PC-3 (cell line): ENCODE measurements around the gene PPFIBP2. TPM values are rescaled to one million over a fixed set of nuclear protein-coding genes. Genes with fewer than 3 reads are reported as not detected.

Experiments used
- ATAC-seq: fragments of 200-7000 bp; cut with Tn5 transposase; 2 replicates; pipeline ENCODE4 v1.9.1; 2020; ENCODE audit warnings: mild to moderate bottlenecking, moderate library complexity
- BruUV-seq: library from RNA; stranded (reverse); fragments of 400-500 nt; replicated peaks from 2 replicates; lab custom pipeline; 2021; lab: Mats Ljungman, UMichigan
- CTCF ChIA-PET: fragments of 300-600 bp; sonication (Branson Sonifier 250); formaldehyde crosslinking; loops from one replicate; lab custom pipeline; 2022; ENCODE audit warnings: antibody characterized with exemption; lab: Charles Lee
- POLR2A ChIA-PET: fragments of 300-600 bp; sonication (Branson Sonifier 250); formaldehyde crosslinking; loops from one replicate; lab custom pipeline; 2022; ENCODE audit warnings: antibody characterized with exemption; ENCODE audit not compliant: unreplicated experiment; lab: Charles Lee
- DNase-seq: peaks from one replicate; pipeline ENCODE4 v3.0.0-alpha.2; 2015
- H2AFZ ChIP-seq: fragments of 300-600 bp; sonication (generic); 2 replicates; pipeline ENCODE4 v1.6.0; 2016; ENCODE audit warnings: antibody characterized with exemption, low read length
- H3F3A ChIP-seq: fragments of 300-600 bp; sonication (generic); one replicate; pipeline ENCODE4 v1.6.0; 2017; ENCODE audit warnings: antibody characterized with exemption, low read length, control low read depth, mild to moderate bottlenecking; ENCODE audit not compliant: unreplicated experiment
- H3K27ac ChIP-seq: fragments of 300-600 bp; sonication (generic); 2 replicates; pipeline ENCODE4 v1.5.1; 2016; ENCODE audit warnings: mild to moderate bottlenecking, low read length
- H3K27me3 ChIP-seq: fragments of 300-600 bp; sonication (generic); 2 replicates; pipeline ENCODE4 v1.6.1; 2016; ENCODE audit warnings: low read length, mixed read lengths
- H3K36me3 ChIP-seq: fragments of 300-600 bp; sonication (generic); 2 replicates; pipeline ENCODE4 v1.6.1; 2016; ENCODE audit warnings: low read depth, mixed run types, low read length, mixed read lengths
- H3K4me1 ChIP-seq: fragments of 300-600 bp; sonication (generic); 2 replicates; pipeline ENCODE4 v1.5.1; 2016; ENCODE audit warnings: low read length; ENCODE audit not compliant: insufficient read depth
- H3K4me2 ChIP-seq: fragments of 300-600 bp; sonication (generic); 2 replicates; pipeline ENCODE4 v1.6.0; 2016; ENCODE audit warnings: low read length
- H3K4me3 ChIP-seq: fragments of 300-600 bp; sonication (generic); 2 replicates; pipeline ENCODE4 v1.5.1; 2016; ENCODE audit warnings: mild to moderate bottlenecking, low read length, mixed read lengths
- H3K79me2 ChIP-seq: fragments of 300-600 bp; sonication (generic); 2 replicates; pipeline ENCODE4 v1.6.1; 2017; ENCODE audit warnings: low read length, mixed read lengths
- H3K9ac ChIP-seq: fragments of 300-600 bp; sonication (generic); 2 replicates; pipeline ENCODE4 v1.6.0; 2016; ENCODE audit warnings: mild to moderate bottlenecking, low read length
- H3K9me2 ChIP-seq: fragments of 300-600 bp; sonication (generic); replicated peaks from 2 replicates; pipeline ENCODE4 v1.6.1; 2016; ENCODE audit warnings: mixed run types, low read length, mixed read lengths
- H3K9me3 ChIP-seq: fragments of 300-600 bp; sonication (generic); 2 replicates; pipeline ENCODE4 v1.6.1; 2016; ENCODE audit warnings: low read length, mixed read lengths
- H4K20me1 ChIP-seq: fragments of 300-600 bp; sonication (generic); 2 replicates; pipeline ENCODE4 v1.6.1; 2016; ENCODE audit warnings: low read length, mixed read lengths
- EZH2 ChIP-seq: fragments of 300-600 bp; sonication (generic); IDR thresholded peaks from one replicate; pipeline ENCODE4 v1.6.1; 2017; ENCODE audit warnings: antibody characterized with exemption, mild to moderate bottlenecking, low read length; ENCODE audit not compliant: unreplicated experiment
- EZH2phosphoT487 ChIP-seq: fragments of 300-600 bp; sonication (generic); IDR thresholded peaks from 2 replicates; pipeline ENCODE4 v1.6.1; 2018; ENCODE audit warnings: mild to moderate bottlenecking, antibody characterized with exemption, low read length, borderline replicate concordance
- intact Hi-C: fragments of 100-400 bp; cut with micrococcal nuclease; formaldehyde crosslinking; loops from 2 replicates; pipeline ENCODE4 v1.9.0; 2023
- total RNA-seq: library from RNA; depleted of rRNA; stranded (reverse); fragments of >200 nt; gene quantifications from 2 replicates; pipeline ENCODE4 v1.2.3, GENCODE V29; 2014
- TF ChIP-seq, protein P1 (sequence below): fragments of 300-600 bp; sonication (generic); conservative IDR thresholded peaks from 2 replicates; pipeline ENCODE4 v1.5.1; 2017; ENCODE audit warnings: antibody characterized with exemption, low read depth, mild to moderate bottlenecking, low read length

PPFIBP2 gene
- total RNA-seq, 1 experiment from 2014 or later, result 3.2 TPM

DNA sequence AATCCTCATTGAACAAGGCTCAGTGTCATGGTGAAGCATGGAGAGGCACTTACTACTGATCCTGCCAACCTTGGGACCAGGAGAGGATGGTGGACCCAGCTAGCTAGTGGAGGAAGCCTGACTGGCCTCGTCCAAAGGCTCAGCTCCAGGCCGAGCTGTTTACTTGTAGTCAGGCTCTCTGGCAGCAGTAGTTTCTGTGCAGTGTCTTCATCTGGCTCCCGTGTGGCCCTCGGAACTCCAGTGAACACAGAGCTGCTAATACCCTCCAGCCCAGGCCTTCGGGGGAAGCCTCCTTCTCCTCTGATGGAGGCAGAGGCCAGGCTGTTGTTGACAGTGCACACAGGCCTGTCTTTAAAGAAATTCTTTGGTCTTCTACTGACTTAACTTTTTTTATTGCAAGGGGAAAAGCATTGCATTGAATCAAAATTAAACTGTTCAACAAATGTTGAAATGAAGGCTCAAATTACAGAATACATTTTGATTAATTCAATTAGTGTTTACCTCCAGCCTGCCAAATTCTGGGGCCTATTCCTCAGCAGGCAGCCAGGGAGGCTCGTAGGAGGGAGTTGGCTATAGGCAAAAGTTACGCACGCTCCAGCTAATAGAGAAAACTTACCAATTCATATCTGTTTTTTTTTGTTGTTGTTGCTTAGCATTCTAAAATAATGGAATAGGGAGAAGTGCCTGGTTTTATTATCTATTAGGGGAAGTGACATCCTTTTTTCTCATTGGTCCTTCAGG, 18.8 kb downstream of the PPFIBP2 start:
- H2AFZ ChIP-seq, result no peak overlapping the region
- ChIA-PET CTCF (no interaction called here), POLR2A (no interaction called here)
- no peak overlapping the region for H3K9ac ChIP-seq
- H3F3A ChIP-seq, result no peaks in the 10 kb centered on the region
- H3K27ac ChIP-seq, result no peak overlapping the region
- DNase-seq, result no peak
- H3K4me1 ChIP-seq, result no peaks in the 10 kb centered on the region
- H4K20me1 ChIP-seq, result no peaks in the 10 kb centered on the region
- peaks cover 8% of the 10 kb centered on the region; the same call in 1 of the 2 replicates for H3K27me3 ChIP-seq
- ATAC-seq, result no peak
- no peaks in the 10 kb centered on the region for H3K36me3 ChIP-seq
- intact Hi-C loops, result no loop called here
- H3K9me3 ChIP-seq, result no peaks in the 10 kb centered on the region
- TF ChIP-seq EZH2, result no peak
- TF ChIP-seq EZH2phosphoT487, result no peak
- H3K9me2 ChIP-seq, result no peaks in the 10 kb centered on the region
- BruUV-seq, result no TSS peak
- no peak overlapping the region for H3K4me3 ChIP-seq
- no peak overlapping the region for H3K4me2 ChIP-seq
- no peaks in the 10 kb centered on the region for H3K79me2 ChIP-seq

DNA sequence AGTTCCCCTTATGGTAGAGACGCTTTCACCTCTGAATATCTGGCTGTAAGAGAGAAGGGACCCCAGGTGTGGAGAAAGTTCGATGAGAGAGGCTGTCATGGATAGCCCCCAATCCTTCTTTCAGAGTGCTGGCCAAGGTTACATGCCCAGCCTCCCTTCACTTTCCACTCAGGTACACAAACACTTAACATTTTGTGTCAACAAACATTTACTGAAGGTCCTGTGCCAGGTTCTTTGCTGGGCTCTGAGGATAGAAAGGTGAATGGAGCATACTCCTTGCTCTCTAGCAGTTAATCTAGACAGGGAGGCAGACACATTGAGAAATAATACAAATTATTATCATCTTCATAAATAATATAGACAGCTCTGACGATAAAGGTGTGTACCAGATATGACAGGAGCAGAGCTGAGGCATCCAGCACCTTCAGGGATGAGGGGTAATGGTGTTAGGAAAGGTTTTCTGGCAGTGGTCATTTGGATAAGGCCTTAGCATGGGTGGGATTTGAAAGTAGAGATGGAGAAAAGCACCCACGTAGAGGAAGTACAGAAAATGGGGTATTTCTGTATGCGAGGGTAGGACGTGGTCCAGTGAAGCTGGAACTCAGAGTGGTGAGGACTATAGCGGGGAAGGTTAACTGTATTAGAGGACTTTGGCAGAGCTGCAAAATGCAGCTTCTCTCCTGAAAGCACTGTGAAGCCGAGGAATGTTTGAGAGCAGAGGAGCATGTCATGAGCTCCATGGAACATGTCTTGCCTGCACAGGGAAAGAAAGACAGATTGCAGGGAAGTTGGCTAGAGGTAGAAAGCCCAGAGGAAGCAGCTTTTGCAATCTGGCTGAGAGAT, 19.6 kb downstream of the PPFIBP2 start:
- Histone ChIP-seq H2AFZ (no peak overlapping the region), H3K9me2 (no peaks in the 10 kb centered on the region), H3K4me1 (no peaks in the 10 kb centered on the region), H3K27me3 (peaks cover 16% of the 10 kb centered on the region; the same call in 1 of the 2 replicates), H3K4me2 (no peak overlapping the region), H4K20me1 (no peaks in the 10 kb centered on the region), H3K36me3 (no peaks in the 10 kb centered on the region), H3K9ac (no peak overlapping the region), H3K4me3 (no peak overlapping the region), H3F3A (no peaks in the 10 kb centered on the region), H3K79me2 (no peaks in the 10 kb centered on the region), H3K9me3 (no peaks in the 10 kb centered on the region), H3K27ac (no peak overlapping the region)
- BruUV-seq, result no TSS peak
- ChIA-PET POLR2A (no interaction called here), CTCF (no interaction called here)
- ATAC-seq (no peak), DNase-seq (no peak)
- intact Hi-C loops, result no loop called here
- no peak for TF ChIP-seq EZH2
- TF ChIP-seq, protein P1, sequence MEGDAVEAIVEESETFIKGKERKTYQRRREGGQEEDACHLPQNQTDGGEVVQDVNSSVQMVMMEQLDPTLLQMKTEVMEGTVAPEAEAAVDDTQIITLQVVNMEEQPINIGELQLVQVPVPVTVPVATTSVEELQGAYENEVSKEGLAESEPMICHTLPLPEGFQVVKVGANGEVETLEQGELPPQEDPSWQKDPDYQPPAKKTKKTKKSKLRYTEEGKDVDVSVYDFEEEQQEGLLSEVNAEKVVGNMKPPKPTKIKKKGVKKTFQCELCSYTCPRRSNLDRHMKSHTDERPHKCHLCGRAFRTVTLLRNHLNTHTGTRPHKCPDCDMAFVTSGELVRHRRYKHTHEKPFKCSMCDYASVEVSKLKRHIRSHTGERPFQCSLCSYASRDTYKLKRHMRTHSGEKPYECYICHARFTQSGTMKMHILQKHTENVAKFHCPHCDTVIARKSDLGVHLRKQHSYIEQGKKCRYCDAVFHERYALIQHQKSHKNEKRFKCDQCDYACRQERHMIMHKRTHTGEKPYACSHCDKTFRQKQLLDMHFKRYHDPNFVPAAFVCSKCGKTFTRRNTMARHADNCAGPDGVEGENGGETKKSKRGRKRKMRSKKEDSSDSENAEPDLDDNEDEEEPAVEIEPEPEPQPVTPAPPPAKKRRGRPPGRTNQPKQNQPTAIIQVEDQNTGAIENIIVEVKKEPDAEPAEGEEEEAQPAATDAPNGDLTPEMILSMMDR, result no peak

DNA sequence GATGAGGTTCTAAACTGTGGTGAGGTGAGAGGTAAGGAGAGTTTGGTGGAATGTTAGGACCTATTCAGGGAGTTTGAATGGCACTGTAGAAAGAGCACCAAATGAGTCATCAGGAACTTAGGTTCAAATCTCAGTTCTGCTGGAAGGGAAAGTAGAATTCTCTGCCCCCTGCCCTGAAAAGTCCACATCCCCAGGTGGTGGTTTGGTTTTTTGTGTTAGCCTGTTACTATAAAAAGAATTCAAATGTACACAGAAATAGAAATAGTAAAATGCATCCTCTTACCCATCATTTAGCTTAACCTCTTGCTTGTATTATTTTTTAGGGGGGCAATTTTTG, 20.2 kb downstream of the PPFIBP2 start:
- H3K79me2 ChIP-seq, result no peaks in the 10 kb centered on the region
- BruUV-seq, result no TSS peak
- no peaks in the 10 kb centered on the region for H3F3A ChIP-seq
- no peak overlapping the region for H3K27ac ChIP-seq
- DNase-seq, result no peak
- intact Hi-C loops, result no loop called here
- H3K9me2 ChIP-seq, result no peaks in the 10 kb centered on the region
- no peaks in the 10 kb centered on the region for H4K20me1 ChIP-seq
- H3K36me3 ChIP-seq, result no peaks in the 10 kb centered on the region
- CTCF ChIA-PET, result no interaction called here
- H3K9ac ChIP-seq, result no peak overlapping the region
- ATAC-seq, result no peak
- no peaks in the 10 kb centered on the region for H3K4me1 ChIP-seq
- H3K4me2 ChIP-seq, result no peak overlapping the region
- H3K27me3 ChIP-seq, result peaks cover 22% of the 10 kb centered on the region
- POLR2A ChIA-PET, result no interaction called here
- H2AFZ ChIP-seq, result no peak overlapping the region
- H3K4me3 ChIP-seq, result no peak overlapping the region
- no peaks in the 10 kb centered on the region for H3K9me3 ChIP-seq
- TF ChIP-seq, protein P1, result no peak
- TF ChIP-seq EZH2phosphoT487, result no peak
- TF ChIP-seq EZH2, result no peak
